PC-9 (cell line): ENCODE results near the gene SRC. TPM values are rescaled to one million over a fixed set of nuclear protein-coding genes. Genes with fewer than 3 reads are reported as not detected.

ENCODE experiments used
- BruUV-seq: library from RNA; stranded (reverse); fragments of 400-500 nt; replicated peaks from 2 replicates; lab custom pipeline; 2021; lab: Mats Ljungman, UMichigan
- CTCF ChIA-PET: fragments of 300-600 bp; sonication (Branson Sonifier 250); formaldehyde crosslinking; loops from one replicate; lab custom pipeline; 2022; ENCODE audit warnings: antibody characterized with exemption; lab: Charles Lee
- POLR2A ChIA-PET: fragments of 300-600 bp; sonication (Branson Sonifier 250); formaldehyde crosslinking; loops from one replicate; lab custom pipeline; 2022; ENCODE audit warnings: antibody characterized with exemption; ENCODE audit not compliant: unreplicated experiment; lab: Charles Lee
- DNase-seq, 2 experiments: peaks; one replicate each; pipeline versions ENCODE4 v3.0.0 to v3.0.0-alpha.2; 2015 to 2022; ENCODE audit warnings: mixed read lengths in 1 of 2
- H2AFZ ChIP-seq: fragments of 200-600 bp; sonication (generic); 2 replicates; pipeline ENCODE4 v1.8.1; 2017; ENCODE audit warnings: antibody characterized with exemption
- H3F3A ChIP-seq: fragments of 200-600 bp; sonication (generic); 2 replicates; pipeline ENCODE4 v1.8.1; 2017; ENCODE audit warnings: antibody characterized with exemption, mild to moderate bottlenecking, low read depth; ENCODE audit not compliant: insufficient read depth
- H3K27ac ChIP-seq: fragments of 200-600 bp; sonication (generic); 2 replicates; pipeline ENCODE4 v1.6.1; 2016; ENCODE audit warnings: mixed run types
- H3K27me3 ChIP-seq: fragments of 200-600 bp; sonication (generic); 2 replicates; pipeline ENCODE4 v1.6.1; 2016; ENCODE audit warnings: low read depth, mixed run types; ENCODE audit not compliant: insufficient read depth
- H3K36me3 ChIP-seq: fragments of 200-600 bp; sonication (generic); 2 replicates; pipeline ENCODE4 v1.6.1; 2016; ENCODE audit warnings: low read depth, mixed run types
- H3K4me1 ChIP-seq: fragments of 200-600 bp; sonication (generic); replicated peaks from 2 replicates; pipeline ENCODE4 v1.6.1; 2016; ENCODE audit warnings: mixed run types; ENCODE audit not compliant: insufficient read depth
- H3K4me2 ChIP-seq: fragments of 200-600 bp; sonication (generic); 2 replicates; pipeline ENCODE4 v1.6.1; 2017; ENCODE audit warnings: mixed run types
- H3K4me3 ChIP-seq: fragments of 200-600 bp; sonication (generic); 2 replicates; pipeline ENCODE4 v1.6.1; 2016; ENCODE audit warnings: mixed run types
- H3K79me2 ChIP-seq: fragments of 200-600 bp; sonication (generic); 2 replicates; pipeline ENCODE4 v1.6.1; 2017; ENCODE audit warnings: low read depth, mixed run types
- H3K9me2 ChIP-seq: fragments of 200-600 bp; sonication (generic); 2 replicates; pipeline ENCODE4 v1.8.1; 2017; ENCODE audit warnings: mild to moderate bottlenecking; ENCODE audit not compliant: insufficient read depth
- H3K9me3 ChIP-seq: fragments of 200-600 bp; sonication (generic); 2 replicates; pipeline ENCODE4 v1.8.1; 2016; ENCODE audit warnings: low read depth; ENCODE audit not compliant: insufficient read depth
- H4K20me1 ChIP-seq: fragments of 200-600 bp; sonication (generic); 2 replicates; pipeline ENCODE4 v1.8.1; 2017; ENCODE audit not compliant: insufficient read depth
- EZH2 ChIP-seq: fragments of 200-600 bp; sonication (generic); IDR thresholded peaks from 2 replicates; pipeline ENCODE4 v1.8.0; 2017; ENCODE audit warnings: antibody characterized with exemption, low read depth
- intact Hi-C: fragments of 100-400 bp; cut with micrococcal nuclease; formaldehyde crosslinking; loops from one replicate; pipeline ENCODE4 v1.10.0; 2022; ENCODE audit not compliant: unreplicated experiment
- total RNA-seq: library from RNA; stranded (reverse); gene quantifications from 2 replicates; pipeline ENCODE4 v1.2.3, GENCODE V29; 2021
- TF ChIP-seq, protein P1 (sequence below): fragments of 200-600 bp; sonication (generic); conservative IDR thresholded peaks from 2 replicates; pipeline ENCODE4 v1.6.1; 2017; ENCODE audit warnings: mixed run types, antibody characterized with exemption, mild to moderate bottlenecking, moderate library complexity

The SRC gene
- total RNA-seq, 1 experiment from 2014 or later, result 58.4 TPM

DNA sequence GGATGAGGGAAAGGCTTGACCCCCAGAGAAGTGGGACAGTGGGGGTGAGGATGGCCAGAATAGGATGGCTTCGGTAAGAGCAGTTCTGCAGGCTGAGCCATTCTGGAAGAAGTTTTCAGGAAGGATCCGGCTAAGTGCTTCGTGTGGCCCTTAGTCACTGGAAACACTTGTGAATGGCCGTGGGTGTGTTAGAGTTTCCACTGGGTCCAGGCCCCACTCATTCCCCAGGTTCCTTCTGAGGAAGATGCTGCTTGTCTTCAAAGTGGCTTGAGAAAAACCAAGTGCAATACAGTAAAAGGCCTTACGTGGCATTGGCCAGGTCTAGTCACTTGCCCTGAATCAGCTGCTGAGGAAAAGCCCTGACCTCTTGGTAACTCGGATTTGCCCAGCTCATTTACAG, 28.6 kb upstream of the SRC start:
- Histone ChIP-seq H3F3A (no peaks in the 10 kb centered on the region; the same call in 1 of the 2 replicates), H3K9me3 (no peaks in the 10 kb centered on the region), H3K4me2 (no peak overlapping the region), H2AFZ (no peak overlapping the region), H3K4me1 (no peaks in the 10 kb centered on the region), H3K9me2 (no peaks in the 10 kb centered on the region), H3K4me3 (no peak overlapping the region), H4K20me1 (no peaks in the 10 kb centered on the region; the same call in 1 of the 2 replicates), H3K79me2 (no peaks in the 10 kb centered on the region), H3K27me3 (no peaks in the 10 kb centered on the region), H3K36me3 (0 out of 2 replicates have a peak, but pooled peaks cover 6% of the 10 kb centered on the region), H3K27ac (no peak overlapping the region)
- no TSS peak for BruUV-seq
- intact Hi-C loops, result no loop called here
- CTCF ChIA-PET, result no interaction called here
- TF ChIP-seq, protein P1, sequence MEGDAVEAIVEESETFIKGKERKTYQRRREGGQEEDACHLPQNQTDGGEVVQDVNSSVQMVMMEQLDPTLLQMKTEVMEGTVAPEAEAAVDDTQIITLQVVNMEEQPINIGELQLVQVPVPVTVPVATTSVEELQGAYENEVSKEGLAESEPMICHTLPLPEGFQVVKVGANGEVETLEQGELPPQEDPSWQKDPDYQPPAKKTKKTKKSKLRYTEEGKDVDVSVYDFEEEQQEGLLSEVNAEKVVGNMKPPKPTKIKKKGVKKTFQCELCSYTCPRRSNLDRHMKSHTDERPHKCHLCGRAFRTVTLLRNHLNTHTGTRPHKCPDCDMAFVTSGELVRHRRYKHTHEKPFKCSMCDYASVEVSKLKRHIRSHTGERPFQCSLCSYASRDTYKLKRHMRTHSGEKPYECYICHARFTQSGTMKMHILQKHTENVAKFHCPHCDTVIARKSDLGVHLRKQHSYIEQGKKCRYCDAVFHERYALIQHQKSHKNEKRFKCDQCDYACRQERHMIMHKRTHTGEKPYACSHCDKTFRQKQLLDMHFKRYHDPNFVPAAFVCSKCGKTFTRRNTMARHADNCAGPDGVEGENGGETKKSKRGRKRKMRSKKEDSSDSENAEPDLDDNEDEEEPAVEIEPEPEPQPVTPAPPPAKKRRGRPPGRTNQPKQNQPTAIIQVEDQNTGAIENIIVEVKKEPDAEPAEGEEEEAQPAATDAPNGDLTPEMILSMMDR, result no peak
- TF ChIP-seq EZH2, result no peak
- POLR2A ChIA-PET, result no interaction called here
- DNase-seq, result no peak

DNA sequence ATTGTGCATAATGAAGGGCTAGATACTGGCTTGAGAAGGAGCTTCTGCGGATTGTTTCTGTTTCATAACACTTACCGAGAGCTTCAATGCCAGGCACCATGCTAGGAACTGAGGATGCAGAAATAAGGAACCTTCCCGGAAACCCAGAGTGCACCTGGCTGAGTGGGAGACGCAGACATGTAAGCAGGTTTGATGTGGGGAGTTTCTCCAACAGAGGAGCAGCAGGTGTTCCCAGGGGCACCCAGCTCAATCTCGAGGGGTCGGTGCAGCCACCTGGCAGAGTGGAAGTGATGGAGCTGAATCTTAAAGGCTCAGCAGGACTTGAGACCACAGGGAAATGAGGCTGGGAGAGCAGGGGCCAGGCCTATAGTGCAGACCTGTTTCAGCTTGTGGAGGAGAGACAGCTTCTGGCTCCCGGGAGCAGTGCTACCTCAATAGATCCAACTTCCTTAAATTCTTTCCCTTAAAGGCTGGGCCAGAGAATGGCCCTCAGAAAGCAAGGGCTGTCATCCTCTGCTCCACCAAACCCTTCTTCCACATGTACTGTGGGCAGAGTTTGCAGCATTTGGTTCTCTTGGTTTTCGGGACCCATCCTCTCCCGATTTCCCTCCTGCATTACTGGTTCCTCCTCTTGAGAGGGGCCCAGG, 27.8 kb upstream of the SRC start:
- Histone ChIP-seq H2AFZ (no peak overlapping the region), H3K4me3 (no peak overlapping the region), H3K27me3 (no peaks in the 10 kb centered on the region), H4K20me1 (no peaks in the 10 kb centered on the region), H3K79me2 (no peaks in the 10 kb centered on the region), H3K4me2 (no peak overlapping the region), H3F3A (no peaks in the 10 kb centered on the region; the same call in 1 of the 2 replicates), H3K9me3 (no peaks in the 10 kb centered on the region), H3K4me1 (no peaks in the 10 kb centered on the region), H3K36me3 (0 out of 2 replicates have a peak, but pooled peaks cover 6% of the 10 kb centered on the region), H3K27ac (no peak overlapping the region), H3K9me2 (no peaks in the 10 kb centered on the region)
- TF ChIP-seq, protein P1, result no peak
- BruUV-seq, result no TSS peak
- CTCF ChIA-PET, result no interaction called here
- intact Hi-C loops, result no loop called here
- POLR2A ChIA-PET, result interaction anchor here (0.5 kb wide), 1 partner anchor 27 kb away, joined by 24 read pairs; no protein-coding TSS in a partner anchor
- no peak for DNase-seq

DNA sequence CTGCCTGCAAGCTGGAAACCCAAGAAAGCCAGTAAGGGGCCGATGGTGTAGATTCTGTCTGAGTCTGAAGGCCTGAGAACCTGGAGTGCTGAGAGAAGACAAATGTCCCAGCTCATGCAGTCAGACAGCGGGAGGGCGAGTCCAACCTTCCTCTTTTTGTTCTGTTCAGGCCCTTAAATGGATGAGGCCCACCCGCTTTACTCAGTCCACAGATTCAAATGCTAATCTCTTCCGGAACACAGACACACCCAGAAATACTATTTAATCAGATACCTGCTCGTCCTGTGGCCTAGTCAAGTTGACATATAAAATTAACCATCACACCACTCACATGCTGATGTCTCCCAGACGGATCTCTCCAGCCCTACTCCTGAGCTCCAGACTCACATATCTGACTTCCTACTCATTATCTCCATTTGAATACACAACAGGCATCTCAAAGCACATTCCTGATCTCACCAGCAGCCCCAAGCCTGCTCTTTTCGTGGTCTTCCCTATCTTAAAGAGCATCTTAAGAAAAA, 26.7 kb upstream of the SRC start:
- CTCF ChIA-PET, result no interaction called here
- no peak overlapping the region for H3K4me3 ChIP-seq
- no peaks in the 10 kb centered on the region for H3K79me2 ChIP-seq
- peak in 1 of 2 experiments; percentile 56 for DNase-seq
- no peaks in the 10 kb centered on the region for H3K9me2 ChIP-seq
- 0 out of 2 replicates have a peak, but pooled peaks cover 6% of the 10 kb centered on the region for H3K36me3 ChIP-seq
- no peak overlapping the region for H2AFZ ChIP-seq
- TF ChIP-seq, protein P1, result no peak
- TF ChIP-seq EZH2, result no peak
- POLR2A ChIA-PET, result no interaction called here
- H3K27me3 ChIP-seq, result no peaks in the 10 kb centered on the region
- H3K9me3 ChIP-seq, result no peaks in the 10 kb centered on the region
- no peaks in the 10 kb centered on the region; the same call in 1 of the 2 replicates for H3F3A ChIP-seq
- no peaks in the 10 kb centered on the region for H4K20me1 ChIP-seq
- intact Hi-C loops, result no loop called here
- H3K4me2 ChIP-seq, result no peak overlapping the region
- H3K27ac ChIP-seq, result no peak overlapping the region
- BruUV-seq, result no TSS peak
- H3K4me1 ChIP-seq, result no peaks in the 10 kb centered on the region
